Fibroblast of mammary gland (primary cell): ENCODE data around the gene ZNF441.
A peak's percentile ranks its signal among the peaks of the same experiment; 100 is the strongest.

Experiments used
- DNase-seq: peaks from one replicate; pipeline ENCODE4 v3.0.0-alpha.2; 2010; ENCODE audit warnings: low read depth
- H3K4me3 ChIP-seq: 2 replicates; pipeline ENCODE4 v1.5.1; 2011; ENCODE audit warnings: low read depth, mild to moderate bottlenecking, low read length, moderate library complexity; ENCODE audit not compliant: control insufficient read depth
- CTCF ChIP-seq: conservative IDR thresholded peaks from 2 replicates; pipeline ENCODE4 v1.5.1; 2011; ENCODE audit warnings: low read depth, low read length, inconsistent platforms; ENCODE audit not compliant: control insufficient read depth, insufficient read depth

Gene ZNF441

GRCh38 chr19:11737964-11738745 lies 28.6 kb upstream of the ZNF441 start:
- H3K4me3 ChIP-seq, result peak overlapping the region; percentile 82
- DNase-seq, result peak; percentile 4
- TF ChIP-seq CTCF, result no peak

GRCh38 chr19:11738746-11739620 lies 27.8 kb upstream of the ZNF441 start, which contains the start of gene ZNF823:
Gene ZNF823, minus strand, starts transcription at chr19:11738946. Its CDS starts 127 bp downstream, at chr19:11738819.
- DNase-seq, result peak; percentile 97
- no peak for TF ChIP-seq CTCF
- peak within 1 kb of the TSS; percentile 82 for H3K4me3 ChIP-seq

- no peak for TF ChIP-seq CTCF
- DNase-seq, result no peak
- H3K4me3 ChIP-seq, result no peak overlapping the region
Observed at GRCh38 chr19:11745869-11746268, 20.9 kb upstream of the ZNF441 start.

- DNase-seq, result no peak
- H3K4me3 ChIP-seq, result no peak overlapping the region
- no peak for TF ChIP-seq CTCF
Observed at GRCh38 chr19:11747277-11747676, 19.5 kb upstream of the ZNF441 start.

- DNase-seq, result no peak
- H3K4me3 ChIP-seq, result no peak overlapping the region
- no peak for TF ChIP-seq CTCF
Observed at GRCh38 chr19:11749751-11750150, 17.0 kb upstream of the ZNF441 start.

- no peak for TF ChIP-seq CTCF
- no peak for DNase-seq
- H3K4me3 ChIP-seq, result no peak overlapping the region
Observed at GRCh38 chr19:11752244-11752736, 14.5 kb upstream of the ZNF441 start.
